HG03097 (cell line): ENCODE measurements around the gene NXF2B.
"Not testable (repeated sequence)": the region's sequence is repeated elsewhere in the genome, so short reads cannot be mapped to it uniquely, and the experiment has no call there.

ENCODE experiments used
- ATAC-seq: cut with Tn5 transposase; IDR thresholded peaks from one replicate; pipeline ENCODE4 v1.9.1; 2021; ENCODE audit not compliant: unreplicated experiment, low FRiP score

The NXF2B gene

GRCh38 chrX:102439908-102440307 is at the start of gene NXF2B:
Gene NXF2B, minus strand, starts transcription at chrX:102440008. Its CDS starts 59,972 bp downstream, at chrX:102380036.
- ATAC-seq = not testable (repeated sequence)

- not testable (repeated sequence) for ATAC-seq
Observed at GRCh38 chrX:102478765-102479164, 39.0 kb upstream of the NXF2B start.

- ATAC-seq = not testable (repeated sequence)
Observed at GRCh38 chrX:102471762-102472220, 32.0 kb upstream of the NXF2B start, which contains the start of gene TCP11X2. Gene TCP11X2, minus strand, starts transcription at chrX:102471812.

- ATAC-seq = not testable (repeated sequence)
Observed at GRCh38 chrX:102470215-102470614, 30.4 kb upstream of the NXF2B start.

- ATAC-seq = not testable (repeated sequence)
Observed at GRCh38 chrX:102458615-102459014, 18.8 kb upstream of the NXF2B start.

GRCh38 chrX:102414493-102414892 is 25.3 kb downstream of the NXF2B start:
- ATAC-seq = not testable (repeated sequence)

- ATAC-seq = no peak
Observed at GRCh38 chrX:102345916-102346315, 93.9 kb downstream of the NXF2B start.

GRCh38 chrX:102341867-102342266 is 97.9 kb downstream of the NXF2B start:
- no peak for ATAC-seq

GRCh38 chrX:102339312-102340298 is 100.2 kb downstream of the NXF2B start:
- no peak for ATAC-seq

GRCh38 chrX:102338162-102338561 is 101.6 kb downstream of the NXF2B start:
- no peak for ATAC-seq
